HG02981 (cell line): ENCODE data around the gene KRTAP12-1.

Experiments
- ATAC-seq: cut with Tn5 transposase; IDR thresholded peaks from one replicate; pipeline ENCODE4 v1.9.1; 2021; ENCODE audit warnings: mild to moderate bottlenecking, moderate library complexity; ENCODE audit not compliant: unreplicated experiment

Gene KRTAP12-1, protein sequence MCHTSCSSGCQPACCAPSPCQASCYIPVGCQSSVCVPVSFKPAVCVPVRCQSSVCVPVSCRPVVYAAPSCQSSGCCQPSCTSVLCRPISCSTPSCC

DNA sequence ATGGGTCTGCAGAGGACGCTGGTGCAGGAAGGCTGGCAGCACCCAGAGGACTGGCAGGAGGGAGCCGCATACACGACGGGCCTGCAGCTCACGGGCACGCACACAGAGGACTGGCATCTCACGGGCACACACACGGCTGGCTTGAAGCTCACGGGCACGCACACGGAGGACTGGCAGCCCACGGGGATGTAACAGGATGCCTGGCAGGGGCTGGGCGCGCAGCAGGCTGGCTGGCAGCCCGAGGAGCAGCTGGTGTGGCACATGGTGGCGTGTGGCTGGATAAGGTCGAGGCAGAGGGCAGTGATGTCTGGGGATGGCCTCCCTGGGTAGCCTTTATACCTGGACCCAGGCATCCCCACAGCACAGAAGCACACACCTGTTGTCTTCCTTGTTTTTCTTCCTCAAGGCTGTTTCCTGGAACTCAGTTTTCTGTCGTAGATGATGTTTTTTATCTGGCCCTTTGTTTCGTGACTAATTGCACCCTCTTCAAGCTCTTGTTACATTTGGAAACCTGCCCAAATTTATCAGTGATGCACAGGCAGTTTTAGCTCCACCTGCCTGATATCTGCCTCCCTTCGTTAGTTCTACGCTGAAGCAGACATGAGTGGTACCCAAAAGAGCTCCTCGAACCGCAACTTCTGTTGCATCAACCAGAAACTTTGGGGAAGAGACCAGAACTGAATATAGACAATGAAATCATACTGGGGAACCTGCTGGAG, at the start of gene KRTAP12-1:
TSS of gene KRTAP12-1 (minus strand) at position 303 of the 719 bp plus-strand sequence. CDS start at position 263, 40 bp downstream.
- ATAC-seq = no peak

DNA sequence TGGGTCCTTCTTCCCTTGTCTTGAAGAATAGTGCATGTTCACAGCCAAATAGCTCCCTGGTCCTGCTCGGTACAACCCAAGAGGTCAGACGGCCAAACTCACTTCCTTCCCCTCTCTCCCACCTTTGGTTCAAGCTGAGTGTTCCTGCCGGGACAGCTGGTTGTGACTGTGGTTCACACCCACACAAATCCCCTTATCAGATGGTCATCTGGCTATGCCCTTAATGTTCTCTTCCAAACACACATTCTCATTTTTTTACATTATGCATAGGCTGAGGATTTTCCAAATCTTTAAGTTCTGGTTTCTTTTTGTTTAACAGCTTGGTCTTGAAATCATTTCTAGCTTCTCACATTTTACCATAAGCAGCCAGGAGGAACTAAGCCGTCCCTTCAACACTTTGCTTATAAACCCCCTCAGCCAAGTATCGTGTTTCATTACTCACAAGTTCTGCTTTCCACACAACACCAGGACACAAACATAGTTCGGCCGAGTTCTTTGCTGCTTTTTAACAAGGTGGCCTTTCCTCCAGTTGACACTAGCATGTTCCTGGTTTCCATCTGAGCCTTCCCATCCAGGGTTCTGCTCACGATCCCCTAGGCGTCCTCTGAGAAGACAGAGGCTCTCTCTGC, 49.1 kb upstream of the KRTAP12-1 start:
- no peak for ATAC-seq

DNA sequence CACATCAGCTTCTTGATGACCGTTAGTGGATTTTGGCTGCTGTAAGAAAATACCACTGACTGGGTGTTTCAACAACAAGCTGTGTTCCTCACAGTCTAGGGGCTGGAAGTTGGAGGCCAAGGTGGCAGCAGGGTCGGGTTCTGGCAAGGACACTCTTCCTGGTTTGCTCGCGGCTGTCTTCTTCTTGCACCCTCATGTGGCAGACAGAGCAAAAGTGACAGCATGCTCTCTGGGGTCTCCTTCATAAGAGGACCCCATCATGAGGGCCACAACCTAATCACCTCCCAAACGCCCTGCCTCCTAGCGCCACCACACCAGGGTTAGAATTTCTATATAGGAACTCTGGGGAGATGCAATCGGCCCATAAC, 48.0 kb upstream of the KRTAP12-1 start:
- no peak for ATAC-seq

DNA sequence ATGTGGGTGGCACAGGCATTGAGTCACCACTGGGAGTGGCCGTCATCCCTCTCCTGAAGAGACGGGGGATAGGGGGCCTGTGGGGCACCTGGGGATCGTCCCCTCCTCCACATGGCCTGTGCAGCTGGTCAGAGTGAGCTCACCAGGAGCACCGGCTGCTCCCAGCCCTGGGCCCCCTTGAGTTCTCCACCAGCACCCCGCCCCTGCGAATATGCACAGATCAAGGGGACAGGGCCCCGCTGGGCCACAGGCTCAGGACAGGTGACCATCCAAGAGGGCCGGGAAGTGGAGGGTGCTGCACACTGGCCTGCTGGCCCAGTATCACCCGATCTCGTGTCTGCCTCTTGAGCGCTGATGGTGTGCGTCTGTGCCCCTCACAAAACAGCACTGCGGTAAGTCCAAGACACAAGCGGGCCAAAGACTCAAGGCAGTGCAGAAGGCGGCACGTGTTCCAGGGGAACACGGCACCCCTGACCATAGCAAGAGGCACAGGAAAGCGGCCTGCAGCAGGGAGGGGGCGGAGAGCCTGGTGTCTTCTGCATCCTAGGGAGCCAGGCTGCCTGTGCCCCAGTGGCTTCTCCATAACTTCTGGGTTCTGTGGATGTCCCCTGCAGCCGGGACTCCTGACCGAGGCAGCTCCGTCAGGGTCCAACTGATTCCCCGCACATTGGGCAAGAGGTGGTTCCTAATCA, 47.5 kb upstream of the KRTAP12-1 start:
- ATAC-seq = no peak

DNA sequence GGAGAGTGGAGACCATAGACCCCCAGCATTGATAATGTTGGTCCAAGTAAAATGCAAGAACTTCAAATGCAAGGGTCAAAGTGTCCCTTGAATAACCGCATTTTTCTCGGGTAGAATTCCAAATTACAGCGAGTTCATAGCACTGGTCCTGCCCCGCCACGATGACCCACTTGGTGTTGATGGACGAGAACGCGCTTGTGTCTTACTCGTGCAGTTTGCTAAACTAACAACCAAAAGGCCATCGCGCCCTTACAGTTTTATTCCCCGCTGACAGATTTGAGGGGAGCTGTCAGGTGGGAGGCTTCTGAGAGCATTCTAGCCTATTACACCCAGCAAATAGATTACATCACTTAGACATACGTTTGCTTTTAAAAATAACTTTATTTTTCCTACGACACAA, 46.8 kb upstream of the KRTAP12-1 start:
- ATAC-seq = no peak

- ATAC-seq = no peak
Observed at GRCh38 chr21:44727757-44728156, 45.8 kb upstream of the KRTAP12-1 start.

GRCh38 chr21:44727321-44727720, 45.4 kb upstream of the KRTAP12-1 start:
- ATAC-seq = no peak

DNA sequence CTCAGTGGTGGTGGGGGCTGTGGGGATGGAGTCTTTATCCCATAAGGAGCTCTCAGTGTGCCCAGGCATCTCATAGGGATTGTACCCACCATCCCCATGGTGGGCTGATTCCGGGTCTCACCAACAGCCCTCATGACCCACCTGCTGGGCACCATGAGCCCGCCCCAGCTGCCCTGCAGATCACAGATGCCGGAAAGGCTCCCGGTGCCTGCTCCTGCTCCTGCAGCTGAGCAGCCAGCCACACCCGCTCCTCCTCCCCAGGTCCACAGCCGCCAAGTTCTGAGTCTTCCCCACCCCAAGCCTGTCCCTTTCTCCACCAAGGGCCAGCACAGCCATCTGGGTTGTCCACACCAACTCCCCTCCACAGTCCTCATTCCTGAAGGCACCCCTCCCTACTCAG, 44.9 kb upstream of the KRTAP12-1 start:
- ATAC-seq = no peak

GRCh38 chr21:44724926-44725325, 43.0 kb upstream of the KRTAP12-1 start:
- no peak for ATAC-seq

DNA sequence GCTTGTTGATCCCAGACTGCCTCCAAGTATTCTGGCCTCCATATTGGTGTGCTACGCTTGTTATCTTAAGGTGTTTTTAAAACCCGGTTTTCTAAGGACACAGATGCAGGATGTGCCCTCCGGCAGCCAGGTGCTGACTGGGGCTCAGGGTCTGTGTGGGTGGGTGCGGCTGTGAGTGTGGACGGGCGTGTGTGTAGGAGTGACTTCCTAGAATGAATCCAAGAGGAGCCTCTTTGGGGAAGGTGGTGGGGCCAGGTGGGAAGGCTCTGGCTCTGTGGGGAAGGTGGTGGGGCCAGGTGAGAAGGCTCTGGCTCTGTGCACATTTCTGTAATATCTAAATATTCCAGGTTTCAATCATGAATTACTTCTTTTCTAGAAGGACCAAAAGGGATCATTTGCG, 42.2 kb upstream of the KRTAP12-1 start:
- ATAC-seq = no peak

- no peak for ATAC-seq
Observed at GRCh38 chr21:44723177-44724131, 41.5 kb upstream of the KRTAP12-1 start.

- no peak for ATAC-seq
Observed at GRCh38 chr21:44722731-44723130, 40.8 kb upstream of the KRTAP12-1 start.

- no peak for ATAC-seq
Observed at GRCh38 chr21:44720170-44720569, 38.2 kb upstream of the KRTAP12-1 start.

DNA sequence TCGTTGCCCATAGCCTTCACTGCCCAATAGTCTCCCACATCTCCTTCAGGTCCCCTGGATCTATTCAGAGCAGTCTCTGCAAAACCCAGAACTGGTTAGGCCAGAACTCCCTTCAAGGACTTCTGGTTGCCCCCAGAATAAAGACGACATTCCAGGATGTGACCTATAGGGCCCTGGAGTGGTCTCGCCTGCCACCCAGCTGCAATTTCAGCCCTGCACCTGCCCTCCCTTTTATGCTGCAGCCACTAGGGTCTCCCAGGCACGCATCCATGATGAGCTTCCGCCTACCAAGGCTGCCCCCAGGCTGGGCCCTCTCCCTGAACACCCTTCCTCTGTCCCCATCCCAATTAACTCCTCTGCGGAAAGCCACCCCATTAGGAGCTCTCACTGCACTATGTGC, 36.6 kb upstream of the KRTAP12-1 start:
- ATAC-seq = no peak

DNA sequence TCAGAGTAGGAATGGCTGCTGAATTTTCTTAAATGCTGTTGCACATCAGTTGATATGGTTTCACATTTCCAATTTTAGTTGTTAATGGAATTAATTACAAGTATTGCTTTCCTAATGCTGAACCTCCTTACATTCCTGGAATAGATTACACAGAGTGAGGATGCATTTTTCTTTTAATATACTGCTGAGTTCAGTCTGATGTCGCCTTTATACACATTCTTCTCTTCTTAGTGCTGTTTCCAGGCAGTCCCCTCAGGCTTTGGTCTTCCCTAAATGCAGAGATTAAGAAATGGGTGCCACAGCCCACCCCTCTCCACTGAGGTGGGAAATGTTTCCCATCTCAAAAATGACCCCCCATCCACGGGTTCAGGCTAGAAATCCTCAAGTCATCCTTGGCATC, 36.1 kb upstream of the KRTAP12-1 start:
- no peak for ATAC-seq

DNA sequence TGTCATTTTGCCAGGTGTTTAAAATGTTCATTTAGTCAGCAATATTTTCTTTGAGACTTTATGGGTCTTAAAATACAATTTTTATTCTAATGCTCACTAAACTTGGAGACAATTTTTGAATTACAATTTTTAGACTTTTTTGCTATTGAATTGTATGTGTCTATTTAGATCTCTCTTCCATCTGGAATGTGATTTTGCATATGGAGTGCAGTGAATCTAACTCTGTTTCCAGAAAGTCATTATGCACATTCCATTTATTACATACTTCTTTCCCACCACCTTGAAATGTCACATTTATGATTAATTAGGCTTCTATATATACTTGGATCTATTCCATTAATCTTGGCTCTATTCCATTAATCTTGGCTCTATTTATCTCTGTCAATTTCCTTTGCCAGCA, 35.0 kb upstream of the KRTAP12-1 start:
- ATAC-seq = no peak

DNA sequence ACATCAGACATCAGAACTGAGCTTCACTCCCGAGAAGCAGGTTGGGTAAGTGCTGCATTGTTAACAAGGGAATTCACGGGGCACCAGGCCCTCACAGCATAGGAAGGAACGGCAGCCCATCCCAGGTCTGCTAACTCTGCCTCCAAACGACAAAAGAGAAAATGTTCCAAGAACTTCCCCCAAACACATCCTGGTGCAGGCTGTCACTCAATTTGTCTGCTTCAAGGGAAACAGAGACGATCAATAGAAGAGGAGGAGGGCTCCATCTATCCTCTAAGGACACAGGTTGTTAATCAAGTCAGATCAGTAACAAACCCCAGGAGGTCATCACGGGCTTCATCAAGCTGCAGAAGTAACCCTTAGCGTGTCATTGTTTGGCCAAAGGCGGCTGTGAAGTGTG, 32.9 kb upstream of the KRTAP12-1 start:
- no peak for ATAC-seq

GRCh38 chr21:44713846-44714245, 31.9 kb upstream of the KRTAP12-1 start:
- ATAC-seq = no peak

DNA sequence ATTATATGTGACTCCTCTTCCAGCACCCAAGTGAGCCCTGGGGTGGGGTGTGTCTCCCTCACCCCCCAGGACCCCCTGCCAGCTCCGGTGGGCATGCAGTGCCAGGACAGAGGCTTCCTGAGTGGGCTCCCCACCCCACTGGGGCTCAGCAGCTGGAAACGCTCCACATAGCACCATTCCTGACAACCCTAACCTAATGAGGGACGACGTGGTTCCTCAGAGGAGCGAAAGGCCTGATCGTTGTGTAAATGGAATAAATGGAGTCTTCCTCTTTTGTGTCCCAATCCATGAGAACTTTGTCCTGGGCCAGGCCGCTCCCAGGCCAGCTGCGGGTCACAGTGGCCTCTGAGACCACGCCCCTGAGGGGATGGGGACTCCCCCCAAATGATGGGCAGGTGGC, 31.2 kb upstream of the KRTAP12-1 start:
- ATAC-seq = no peak

DNA sequence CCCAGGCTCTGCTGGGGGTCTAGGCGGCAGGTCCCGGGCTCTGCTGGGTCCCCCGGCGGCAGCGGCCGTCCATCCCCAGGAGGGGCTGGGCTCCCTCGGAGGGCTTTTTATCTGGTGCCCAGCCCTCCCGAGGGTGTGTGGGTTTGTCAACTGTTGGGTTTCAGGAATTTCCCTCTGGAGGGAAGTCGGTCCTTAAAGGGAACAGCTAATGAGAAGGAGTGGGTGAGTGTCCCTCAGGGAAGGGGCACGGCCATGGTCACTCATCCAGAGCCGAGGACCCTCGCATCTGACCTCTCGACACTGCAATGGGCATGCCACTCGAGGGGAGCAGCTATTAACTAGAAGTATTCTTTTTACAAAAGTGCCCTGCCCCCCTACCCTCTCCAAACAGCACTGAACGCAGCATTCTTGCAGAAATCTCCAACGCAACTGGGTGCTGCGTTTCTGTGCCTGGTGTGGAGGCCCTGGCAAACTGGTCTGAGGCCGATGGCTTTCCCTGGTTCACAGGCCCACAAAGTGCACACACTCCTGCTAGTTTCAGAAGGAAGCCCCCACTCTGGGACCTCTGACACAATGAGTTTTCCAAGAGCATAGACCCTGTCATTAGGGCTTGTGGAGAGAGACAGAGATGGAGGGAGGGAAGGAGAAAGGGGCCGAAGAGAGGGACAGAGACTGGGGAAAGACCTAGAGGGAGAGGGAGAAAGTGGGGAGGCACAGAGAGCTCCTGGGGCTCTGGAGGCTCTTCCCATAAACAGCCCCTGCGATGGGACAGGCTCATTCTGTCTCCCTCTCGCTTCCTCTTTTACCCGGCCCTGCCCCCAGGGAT, 30.5 kb upstream of the KRTAP12-1 start:
- no peak for ATAC-seq
